ENCODE data around the gene HTRA1.

DNA sequence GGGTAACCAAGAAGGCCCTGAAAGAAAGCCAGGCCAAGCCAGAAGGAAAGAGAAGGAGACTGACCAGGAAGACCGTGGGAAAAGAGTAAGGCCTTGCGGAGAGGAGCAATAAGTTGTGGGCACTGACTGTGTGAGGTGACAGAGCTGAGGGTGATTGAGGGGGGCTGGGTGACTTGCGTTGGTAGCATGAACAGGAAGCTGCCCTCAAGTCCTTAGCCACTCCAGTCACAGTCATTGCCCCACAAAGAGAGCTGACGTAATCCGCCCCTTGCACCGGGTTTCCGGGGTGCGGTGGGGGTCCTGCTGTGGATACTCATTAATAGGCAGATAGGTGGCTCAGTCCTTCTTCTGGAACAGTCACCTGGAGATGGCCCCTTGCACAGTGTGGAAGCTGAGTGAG, 83.1 kb downstream of the HTRA1 start:
- TF ChIP-seq BCL11A (IDR thresholded peaks at IDR 0.05; ENCODE audit: low read depth, low read length) (no peak), BHLHE40 (IDR thresholded peaks at IDR 0.05; ENCODE audit: borderline replicate concordance in 1 of 2, low read depth in 2 of 2, low read length in 1 of 2) (no peak), YY1 (IDR thresholded peaks at IDR 0.05; ENCODE audit: low read depth, low read length) (no peak)
- TF ChIP-seq, protein P1, sequence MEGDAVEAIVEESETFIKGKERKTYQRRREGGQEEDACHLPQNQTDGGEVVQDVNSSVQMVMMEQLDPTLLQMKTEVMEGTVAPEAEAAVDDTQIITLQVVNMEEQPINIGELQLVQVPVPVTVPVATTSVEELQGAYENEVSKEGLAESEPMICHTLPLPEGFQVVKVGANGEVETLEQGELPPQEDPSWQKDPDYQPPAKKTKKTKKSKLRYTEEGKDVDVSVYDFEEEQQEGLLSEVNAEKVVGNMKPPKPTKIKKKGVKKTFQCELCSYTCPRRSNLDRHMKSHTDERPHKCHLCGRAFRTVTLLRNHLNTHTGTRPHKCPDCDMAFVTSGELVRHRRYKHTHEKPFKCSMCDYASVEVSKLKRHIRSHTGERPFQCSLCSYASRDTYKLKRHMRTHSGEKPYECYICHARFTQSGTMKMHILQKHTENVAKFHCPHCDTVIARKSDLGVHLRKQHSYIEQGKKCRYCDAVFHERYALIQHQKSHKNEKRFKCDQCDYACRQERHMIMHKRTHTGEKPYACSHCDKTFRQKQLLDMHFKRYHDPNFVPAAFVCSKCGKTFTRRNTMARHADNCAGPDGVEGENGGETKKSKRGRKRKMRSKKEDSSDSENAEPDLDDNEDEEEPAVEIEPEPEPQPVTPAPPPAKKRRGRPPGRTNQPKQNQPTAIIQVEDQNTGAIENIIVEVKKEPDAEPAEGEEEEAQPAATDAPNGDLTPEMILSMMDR (IDR thresholded peaks at IDR 0.05 in 2 of 3, conservative IDR thresholded peaks at IDR 0.05 in 1 of 3; ENCODE audit: control insufficient read depth in 2 of 3, extremely low read depth in 1 of 3, insufficient read depth in 1 of 3, low read depth in 3 of 3, low read length in 3 of 3): no peak

All from GM12878 (cell line).